HG03558 (cell line): ENCODE data around the gene KLK1.
"Not testable (repeated sequence)": the region's sequence is repeated elsewhere in the genome, so short reads cannot be mapped to it uniquely, and the experiment has no call there.

ENCODE experiments used
- ATAC-seq: cut with Tn5 transposase; IDR thresholded peaks from one replicate; pipeline ENCODE4 v1.9.1; 2021; ENCODE audit warnings: moderate number of reproducible peaks; ENCODE audit not compliant: unreplicated experiment; ENCODE audit errors: extremely low read depth

Gene KLK1

DNA sequence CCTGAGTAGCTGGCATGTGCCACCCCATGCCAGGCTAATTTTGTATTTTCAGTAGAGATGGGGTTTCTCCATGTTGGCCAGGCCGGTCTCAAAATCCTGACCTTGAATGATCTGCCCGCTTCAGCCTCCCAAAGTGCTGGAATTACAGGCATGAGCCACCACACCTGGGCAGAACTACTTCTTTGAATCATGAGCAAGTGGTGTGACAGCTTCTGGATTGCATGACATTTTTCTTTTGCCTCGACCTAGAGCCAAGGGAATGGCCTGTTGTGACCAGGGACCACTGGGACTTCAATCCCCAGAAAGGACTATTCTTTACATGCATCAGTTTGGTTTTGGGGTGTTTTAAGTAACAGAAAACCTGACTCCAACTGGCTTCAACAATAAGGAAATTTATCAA is 50.7 kb downstream of the KLK1 start:
- ATAC-seq = not testable (repeated sequence)

DNA sequence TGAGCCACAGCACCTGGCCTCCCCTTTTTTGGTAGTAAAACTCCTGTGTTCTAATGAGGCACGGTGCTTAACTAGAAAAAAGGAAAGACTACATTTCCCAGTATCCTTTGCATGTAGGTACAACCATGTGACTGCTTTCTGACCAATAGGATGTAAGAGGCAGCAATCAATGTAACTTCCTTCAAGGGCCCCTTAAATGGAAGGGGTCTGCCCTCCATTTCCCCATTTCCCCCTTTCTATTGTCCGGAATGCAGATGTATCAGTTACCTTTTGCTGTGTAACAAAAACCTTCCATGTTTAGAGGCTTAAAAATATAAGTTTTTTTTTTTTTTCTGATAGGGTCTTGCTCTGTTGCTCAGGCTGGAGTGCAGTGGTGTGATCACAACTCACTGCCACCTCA is 51.1 kb downstream of the KLK1 start:
- ATAC-seq = no peak

DNA sequence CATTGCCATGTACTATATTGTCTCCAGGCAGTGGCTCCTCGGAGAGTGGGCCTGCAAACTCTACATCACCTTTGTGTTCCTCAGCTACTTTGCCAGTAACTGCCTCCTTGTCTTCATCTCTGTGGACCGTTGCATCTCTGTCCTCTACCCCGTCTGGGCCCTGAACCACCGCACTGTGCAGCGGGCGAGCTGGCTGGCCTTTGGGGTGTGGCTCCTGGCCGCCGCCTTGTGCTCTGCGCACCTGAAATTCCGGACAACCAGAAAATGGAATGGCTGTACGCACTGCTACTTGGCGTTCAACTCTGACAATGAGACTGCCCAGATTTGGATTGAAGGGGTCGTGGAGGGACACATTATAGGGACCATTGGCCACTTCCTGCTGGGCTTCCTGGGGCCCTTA is 52.7 kb downstream of the KLK1 start:
- ATAC-seq = no peak

DNA sequence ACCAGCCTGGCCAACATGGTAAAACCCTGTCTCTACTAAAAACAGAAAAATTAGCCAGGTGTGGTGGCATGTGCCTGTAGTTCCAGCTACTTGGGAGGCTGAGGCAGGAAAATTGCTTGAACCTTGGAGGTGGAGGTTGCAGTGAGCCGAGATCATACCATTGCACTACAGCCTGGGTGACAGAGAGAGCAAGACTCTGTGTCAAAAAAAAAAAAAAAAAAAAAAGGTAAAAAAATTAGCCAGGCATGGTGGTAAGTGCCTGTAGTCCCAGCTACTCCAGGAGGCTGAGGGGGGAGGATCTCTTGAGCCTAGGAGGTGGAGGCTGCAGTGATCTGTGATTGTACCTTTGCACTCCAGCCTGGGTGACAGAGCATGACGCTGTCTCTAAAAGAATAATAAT is 53.4 kb downstream of the KLK1 start, which contains the start of gene GPR32:
TSS of gene GPR32 (plus strand) at position 301 of the 400 bp plus-strand sequence. CDS start 137 bp downstream, outside the sequence.
- not testable (repeated sequence) for ATAC-seq
